PC-3 (cell line): Measurements from ENCODE around the gene IFITM2. TPM values are rescaled to one million over a fixed set of nuclear protein-coding genes. Genes with fewer than 3 reads are reported as not detected.

Experiments
- ATAC-seq: fragments of 200-7000 bp; cut with Tn5 transposase; 2 replicates; pipeline ENCODE4 v1.9.1; 2020; ENCODE audit warnings: mild to moderate bottlenecking, moderate library complexity
- BruUV-seq: library from RNA; stranded (reverse); fragments of 400-500 nt; replicated peaks from 2 replicates; lab custom pipeline; 2021; lab: Mats Ljungman, UMichigan
- CTCF ChIA-PET: fragments of 300-600 bp; sonication (Branson Sonifier 250); formaldehyde crosslinking; loops from one replicate; lab custom pipeline; 2022; ENCODE audit warnings: antibody characterized with exemption; lab: Charles Lee
- POLR2A ChIA-PET: fragments of 300-600 bp; sonication (Branson Sonifier 250); formaldehyde crosslinking; loops from one replicate; lab custom pipeline; 2022; ENCODE audit warnings: antibody characterized with exemption; ENCODE audit not compliant: unreplicated experiment; lab: Charles Lee
- DNase-seq: peaks from one replicate; pipeline ENCODE4 v3.0.0-alpha.2; 2015
- H2AFZ ChIP-seq: fragments of 300-600 bp; sonication (generic); 2 replicates; pipeline ENCODE4 v1.6.0; 2016; ENCODE audit warnings: antibody characterized with exemption, low read length
- H3F3A ChIP-seq: fragments of 300-600 bp; sonication (generic); one replicate; pipeline ENCODE4 v1.6.0; 2017; ENCODE audit warnings: antibody characterized with exemption, low read length, control low read depth, mild to moderate bottlenecking; ENCODE audit not compliant: unreplicated experiment
- H3K27ac ChIP-seq: fragments of 300-600 bp; sonication (generic); 2 replicates; pipeline ENCODE4 v1.5.1; 2016; ENCODE audit warnings: mild to moderate bottlenecking, low read length
- H3K27me3 ChIP-seq: fragments of 300-600 bp; sonication (generic); 2 replicates; pipeline ENCODE4 v1.6.1; 2016; ENCODE audit warnings: low read length, mixed read lengths
- H3K36me3 ChIP-seq: fragments of 300-600 bp; sonication (generic); 2 replicates; pipeline ENCODE4 v1.6.1; 2016; ENCODE audit warnings: low read depth, mixed run types, low read length, mixed read lengths
- H3K4me1 ChIP-seq: fragments of 300-600 bp; sonication (generic); 2 replicates; pipeline ENCODE4 v1.5.1; 2016; ENCODE audit warnings: low read length; ENCODE audit not compliant: insufficient read depth
- H3K4me2 ChIP-seq: fragments of 300-600 bp; sonication (generic); 2 replicates; pipeline ENCODE4 v1.6.0; 2016; ENCODE audit warnings: low read length
- H3K4me3 ChIP-seq: fragments of 300-600 bp; sonication (generic); 2 replicates; pipeline ENCODE4 v1.5.1; 2016; ENCODE audit warnings: mild to moderate bottlenecking, low read length, mixed read lengths
- H3K79me2 ChIP-seq: fragments of 300-600 bp; sonication (generic); 2 replicates; pipeline ENCODE4 v1.6.1; 2017; ENCODE audit warnings: low read length, mixed read lengths
- H3K9ac ChIP-seq: fragments of 300-600 bp; sonication (generic); 2 replicates; pipeline ENCODE4 v1.6.0; 2016; ENCODE audit warnings: mild to moderate bottlenecking, low read length
- H3K9me2 ChIP-seq: fragments of 300-600 bp; sonication (generic); replicated peaks from 2 replicates; pipeline ENCODE4 v1.6.1; 2016; ENCODE audit warnings: mixed run types, low read length, mixed read lengths
- H3K9me3 ChIP-seq: fragments of 300-600 bp; sonication (generic); 2 replicates; pipeline ENCODE4 v1.6.1; 2016; ENCODE audit warnings: low read length, mixed read lengths
- H4K20me1 ChIP-seq: fragments of 300-600 bp; sonication (generic); 2 replicates; pipeline ENCODE4 v1.6.1; 2016; ENCODE audit warnings: low read length, mixed read lengths
- CTCF ChIP-seq: fragments of 300-600 bp; sonication (generic); conservative IDR thresholded peaks from 2 replicates; pipeline ENCODE4 v1.5.1; 2017; ENCODE audit warnings: antibody characterized with exemption, low read depth, mild to moderate bottlenecking, low read length
- EZH2 ChIP-seq: fragments of 300-600 bp; sonication (generic); IDR thresholded peaks from one replicate; pipeline ENCODE4 v1.6.1; 2017; ENCODE audit warnings: antibody characterized with exemption, mild to moderate bottlenecking, low read length; ENCODE audit not compliant: unreplicated experiment
- EZH2phosphoT487 ChIP-seq: fragments of 300-600 bp; sonication (generic); IDR thresholded peaks from 2 replicates; pipeline ENCODE4 v1.6.1; 2018; ENCODE audit warnings: mild to moderate bottlenecking, antibody characterized with exemption, low read length, borderline replicate concordance
- intact Hi-C: fragments of 100-400 bp; cut with micrococcal nuclease; formaldehyde crosslinking; loops from 2 replicates; pipeline ENCODE4 v1.9.0; 2023
- total RNA-seq: library from RNA; depleted of rRNA; stranded (reverse); fragments of >200 nt; gene quantifications from 2 replicates; pipeline ENCODE4 v1.2.3, GENCODE V29; 2014

The IFITM2 gene
- total RNA-seq, 1 experiment from 2014 or later, result 49.0 TPM

GRCh38 chr11:329886-330253 lies 22.3 kb downstream of the IFITM2 start:
- no TSS peak for BruUV-seq
- no peaks in the 10 kb centered on the region for H3K9me2 ChIP-seq
- H3K4me2 ChIP-seq, result no peak overlapping the region
- TF ChIP-seq EZH2phosphoT487 (no peak), CTCF (no peak), EZH2 (no peak)
- H3K27ac ChIP-seq, result no peak overlapping the region
- intact Hi-C loops, result no loop called here
- no peaks in the 10 kb centered on the region for H3K27me3 ChIP-seq
- no peaks in the 10 kb centered on the region for H3K36me3 ChIP-seq
- DNase-seq (no peak), ATAC-seq (no peak)
- H3K4me1 ChIP-seq, result no peaks in the 10 kb centered on the region
- no peak overlapping the region for H2AFZ ChIP-seq
- no peaks in the 10 kb centered on the region for H4K20me1 ChIP-seq
- no peaks in the 10 kb centered on the region for H3K9me3 ChIP-seq
- H3K4me3 ChIP-seq, result no peak overlapping the region
- H3K9ac ChIP-seq, result no peak overlapping the region
- H3F3A ChIP-seq, result no peaks in the 10 kb centered on the region
- POLR2A ChIA-PET, result no interaction called here
- CTCF ChIA-PET, result no interaction called here
- no peaks in the 10 kb centered on the region for H3K79me2 ChIP-seq

- Histone ChIP-seq H3K36me3 (no peaks in the 10 kb centered on the region), H3K9ac (no peak overlapping the region), H3K4me1 (no peaks in the 10 kb centered on the region), H4K20me1 (no peaks in the 10 kb centered on the region), H3K27me3 (no peaks in the 10 kb centered on the region), H3K4me3 (no peak overlapping the region), H2AFZ (no peak overlapping the region), H3K9me2 (no peaks in the 10 kb centered on the region), H3K4me2 (no peak overlapping the region), H3K79me2 (no peaks in the 10 kb centered on the region), H3K9me3 (no peaks in the 10 kb centered on the region), H3K27ac (no peak overlapping the region), H3F3A (no peaks in the 10 kb centered on the region)
- intact Hi-C loops, result no loop called here
- no peak for DNase-seq
- POLR2A ChIA-PET, result no interaction called here
- CTCF ChIA-PET, result no interaction called here
- no peak for ATAC-seq
- TF ChIP-seq EZH2phosphoT487, result no peak
- TF ChIP-seq CTCF, result no peak
- TF ChIP-seq EZH2, result no peak
- BruUV-seq, result no TSS peak
Measured at GRCh38 chr11:330307-330693, 22.7 kb downstream of the IFITM2 start.

- H4K20me1 ChIP-seq, result no peaks in the 10 kb centered on the region
- POLR2A ChIA-PET, result no interaction called here
- CTCF ChIA-PET, result no interaction called here
- no peaks in the 10 kb centered on the region for H3K27me3 ChIP-seq
- no peaks in the 10 kb centered on the region for H3K4me1 ChIP-seq
- H3K9ac ChIP-seq, result no peak overlapping the region
- no peaks in the 10 kb centered on the region for H3K9me2 ChIP-seq
- no peaks in the 10 kb centered on the region for H3K36me3 ChIP-seq
- no peak for ATAC-seq
- BruUV-seq, result no TSS peak
- intact Hi-C loops, result no loop called here
- no peaks in the 10 kb centered on the region for H3K79me2 ChIP-seq
- no peak overlapping the region for H2AFZ ChIP-seq
- H3F3A ChIP-seq, result no peaks in the 10 kb centered on the region
- TF ChIP-seq EZH2 (no peak), EZH2phosphoT487 (no peak), CTCF (no peak)
- no peak overlapping the region for H3K4me2 ChIP-seq
- no peak overlapping the region for H3K27ac ChIP-seq
- H3K9me3 ChIP-seq, result no peaks in the 10 kb centered on the region
- no peak for DNase-seq
- no peak overlapping the region for H3K4me3 ChIP-seq
Measured at GRCh38 chr11:330694-331357, 23.2 kb downstream of the IFITM2 start.
